GM10248 (cell line): ENCODE measurements around the gene PANK4.

ENCODE experiments used
- CTCF ChIA-PET: fragments of 300-600 bp; sonication (Branson Sonifier 250); formaldehyde crosslinking; extraction: SDS; loops from one replicate; lab custom pipeline; 2021; ENCODE audit warnings: antibody characterized with exemption; lab: Yijun Ruan, JAX
- POLR2A ChIA-PET: fragments of 350-650 bp; sonication (Branson Sonifier 250); formaldehyde crosslinking; extraction: SDS; loops from one replicate; lab custom pipeline; 2020; ENCODE audit warnings: antibody characterized with exemption; lab: Yijun Ruan, JAX
- DNase-seq: peaks from one replicate; pipeline ENCODE4 v3.0.0; 2012; ENCODE audit errors: extremely low spot score
- CTCF ChIP-seq: IDR thresholded peaks from 2 replicates; pipeline ENCODE4 v1.5.1; 2012; ENCODE audit warnings: mild to moderate bottlenecking, low read depth; ENCODE audit errors: extremely low read depth, missing control alignments, control extremely low read depth

The PANK4 gene

GRCh38 chr1:2515763-2516080, 10.7 kb downstream of the PANK4 start:
- POLR2A ChIA-PET: no interaction called here
- CTCF ChIA-PET: no interaction called here
- no peak for TF ChIP-seq CTCF
- DNase-seq: no peak

- CTCF ChIA-PET: no interaction called here
Observed at GRCh38 chr1:2514863-2515762, 11.3 kb downstream of the PANK4 start.

DNA sequence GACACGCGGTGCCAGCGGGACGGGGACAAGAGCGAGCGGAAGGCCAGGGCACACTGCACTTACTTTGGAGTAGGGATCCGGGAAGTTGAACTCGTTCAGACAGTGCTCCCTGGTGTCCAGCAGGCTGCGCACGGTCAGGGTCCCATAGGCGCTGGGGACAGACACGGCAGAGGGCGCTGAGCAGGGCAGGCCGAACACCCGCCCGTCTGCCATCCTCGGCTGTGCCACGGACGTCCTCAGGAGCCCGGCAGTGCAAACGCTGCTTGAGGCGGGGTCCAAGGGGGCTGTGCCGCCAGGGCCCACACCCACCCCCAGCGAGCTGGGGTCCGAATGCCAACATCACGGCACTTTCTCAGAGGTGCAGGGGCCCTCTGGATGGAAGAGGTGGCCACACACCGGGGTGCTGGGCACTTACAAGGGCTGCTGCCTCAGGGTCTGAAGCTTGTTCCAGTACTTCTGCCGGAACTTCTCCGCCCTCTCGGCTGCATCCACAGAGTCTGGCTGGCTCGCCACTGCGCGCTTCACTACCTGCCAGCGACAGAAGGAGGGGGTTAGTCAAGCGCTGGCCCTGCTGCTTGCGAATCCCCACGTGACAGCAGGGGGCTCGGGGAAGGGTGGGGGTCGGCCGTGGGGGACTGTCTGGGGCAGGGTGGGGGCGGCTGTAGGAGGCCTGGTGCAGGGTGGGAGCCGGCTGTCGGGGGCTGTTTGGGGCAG, 12.3 kb downstream of the PANK4 start:
- ChIA-PET CTCF (no interaction called here), POLR2A (no interaction called here)
- no peak for TF ChIP-seq CTCF
- no peak for DNase-seq

More at GRCh38 chr1:2514863-2515762, 11.3 kb downstream of the PANK4 start:
- no peak for DNase-seq
- TF ChIP-seq CTCF: no peak
- POLR2A ChIA-PET: no interaction called here

- CTCF ChIA-PET: no interaction called here
- no peak for TF ChIP-seq CTCF
Observed at GRCh38 chr1:2512862-2513421, 13.5 kb downstream of the PANK4 start.

DNA sequence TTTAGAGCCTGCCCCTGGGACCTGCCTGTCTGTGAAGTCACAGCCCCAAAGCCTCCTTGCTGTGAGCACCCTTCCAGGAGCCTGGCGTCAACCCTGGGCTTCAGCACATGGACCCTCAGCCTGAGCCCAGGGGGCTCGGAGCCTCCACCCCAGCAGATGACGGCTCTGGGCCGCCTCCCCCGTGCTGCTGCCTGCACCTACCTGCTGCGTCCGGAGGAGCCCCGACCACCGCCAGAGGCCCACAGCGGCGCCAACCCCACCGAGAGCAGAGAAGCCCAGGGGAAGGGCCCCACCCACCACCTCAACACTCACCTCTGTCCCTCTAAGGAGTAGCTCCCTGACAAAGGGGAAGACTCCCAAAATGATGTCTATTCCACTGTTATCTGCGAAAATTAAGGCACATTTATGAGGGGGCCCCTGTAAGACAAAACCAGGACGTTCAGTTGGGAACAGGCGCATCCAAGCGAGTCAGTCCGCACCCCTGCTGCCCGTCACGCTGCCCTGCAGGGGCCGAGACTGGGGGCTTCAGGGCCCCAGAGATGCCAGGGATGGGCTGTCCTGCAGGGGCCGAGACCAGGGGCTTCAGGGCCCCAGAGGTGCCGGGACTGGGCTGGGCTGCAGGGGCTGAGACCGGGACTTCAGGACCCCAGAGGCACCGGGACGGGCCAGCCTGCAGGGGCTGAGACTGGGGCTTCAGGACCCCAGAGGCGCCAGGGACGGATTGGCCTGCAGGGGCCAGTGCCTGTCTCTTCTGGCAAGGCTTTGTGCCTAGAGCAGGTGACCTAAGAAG, 15.8 kb downstream of the PANK4 start:
- CTCF ChIA-PET: interaction anchor here (1.0 kb wide), 1 partner anchor 96 kb away, joined by 4 read pairs; no protein-coding TSS in a partner anchor
- POLR2A ChIA-PET: no interaction called here

More at GRCh38 chr1:2512862-2513421, 13.5 kb downstream of the PANK4 start:
- POLR2A ChIA-PET: no interaction called here
- no peak for DNase-seq

More for the DNA sequence above, 15.8 kb downstream of the PANK4 start:
- DNase-seq: no peak
- no peak for TF ChIP-seq CTCF
